ENCODE data around the gene ATP5MC3.

The ATP5MC3 gene

DNA sequence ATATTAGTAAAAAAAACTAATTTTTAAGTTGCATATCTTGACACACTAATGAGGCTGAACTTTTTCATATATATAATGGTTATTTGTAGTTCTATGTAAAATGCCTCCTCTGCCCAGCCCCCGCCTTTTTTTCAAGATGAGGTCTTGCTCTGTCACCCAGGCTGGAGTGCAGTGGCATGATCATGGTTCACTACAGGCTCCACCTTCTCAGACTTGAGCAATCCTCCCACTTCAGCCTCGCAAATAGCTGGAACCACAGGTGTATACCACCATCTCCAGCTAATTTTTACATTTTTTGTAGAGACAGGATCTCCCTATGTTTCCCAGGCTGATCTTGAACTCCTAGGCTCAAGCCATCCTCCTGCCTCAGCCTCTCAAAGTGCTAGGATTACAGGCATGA lies 37.8 kb downstream of the ATP5MC3 start:
- H3K4me1 ChIP-seq (ENCODE audit: low read length): peaks cover 5% of the 10 kb centered on the region; the same call in 1 of the 2 replicates
- H3K79me2 ChIP-seq (ENCODE audit: low read length): peaks cover 48% of the 10 kb centered on the region
- H3K9me3 ChIP-seq (ENCODE audit: insufficient read depth, low read length): no peaks in the 10 kb centered on the region
- no peaks in the 10 kb centered on the region for H3K27me3 ChIP-seq (ENCODE audit: low read depth, low read length)
- H3K4me2 ChIP-seq (ENCODE audit: low read length): no peak overlapping the region
- no peak overlapping the region for H3K9ac ChIP-seq (ENCODE audit: low read length)
- H3K36me3 ChIP-seq (replicated peaks; ENCODE audit: low read depth, low read length): peaks cover 6% of the 10 kb centered on the region
- H3K4me3 ChIP-seq (ENCODE audit: low read length): no peak overlapping the region
- H3K27ac ChIP-seq (ENCODE audit: low read length): no peak overlapping the region
- H4K20me1 ChIP-seq (ENCODE audit: insufficient read depth, low read length): peaks cover 60% of the 10 kb centered on the region
- no peak overlapping the region for H2AFZ ChIP-seq (ENCODE audit: low read depth, low read length)
- no peak for TF ChIP-seq EZH2phosphoT487 (IDR thresholded peaks at IDR 0.05; ENCODE audit: low read depth)
- TF ChIP-seq, protein P1, sequence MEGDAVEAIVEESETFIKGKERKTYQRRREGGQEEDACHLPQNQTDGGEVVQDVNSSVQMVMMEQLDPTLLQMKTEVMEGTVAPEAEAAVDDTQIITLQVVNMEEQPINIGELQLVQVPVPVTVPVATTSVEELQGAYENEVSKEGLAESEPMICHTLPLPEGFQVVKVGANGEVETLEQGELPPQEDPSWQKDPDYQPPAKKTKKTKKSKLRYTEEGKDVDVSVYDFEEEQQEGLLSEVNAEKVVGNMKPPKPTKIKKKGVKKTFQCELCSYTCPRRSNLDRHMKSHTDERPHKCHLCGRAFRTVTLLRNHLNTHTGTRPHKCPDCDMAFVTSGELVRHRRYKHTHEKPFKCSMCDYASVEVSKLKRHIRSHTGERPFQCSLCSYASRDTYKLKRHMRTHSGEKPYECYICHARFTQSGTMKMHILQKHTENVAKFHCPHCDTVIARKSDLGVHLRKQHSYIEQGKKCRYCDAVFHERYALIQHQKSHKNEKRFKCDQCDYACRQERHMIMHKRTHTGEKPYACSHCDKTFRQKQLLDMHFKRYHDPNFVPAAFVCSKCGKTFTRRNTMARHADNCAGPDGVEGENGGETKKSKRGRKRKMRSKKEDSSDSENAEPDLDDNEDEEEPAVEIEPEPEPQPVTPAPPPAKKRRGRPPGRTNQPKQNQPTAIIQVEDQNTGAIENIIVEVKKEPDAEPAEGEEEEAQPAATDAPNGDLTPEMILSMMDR (IDR thresholded peaks at IDR 0.05; ENCODE audit: low read depth, low read length): no peak

DNA sequence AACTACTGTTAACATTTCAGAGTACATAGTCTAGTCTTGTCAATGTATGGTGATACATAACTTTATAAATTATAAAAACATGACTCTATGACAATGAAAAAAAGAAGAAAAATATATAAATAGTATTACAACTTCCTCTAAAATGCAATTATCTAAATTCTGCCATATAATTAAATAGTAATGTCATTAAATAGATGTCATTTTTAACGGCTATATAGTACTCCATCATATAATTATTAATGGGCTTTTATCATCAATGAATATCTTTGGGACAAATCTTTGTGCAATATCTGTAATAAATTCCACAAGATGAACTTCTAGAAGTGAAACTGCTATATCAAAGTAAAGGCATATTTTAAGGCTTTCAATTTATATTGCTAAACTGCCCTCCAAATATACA lies 38.3 kb downstream of the ATP5MC3 start:
- no peak overlapping the region for H3K4me3 ChIP-seq (ENCODE audit: low read length)
- TF ChIP-seq, protein P1 (IDR thresholded peaks at IDR 0.05; ENCODE audit: low read depth, low read length): no peak
- TF ChIP-seq EZH2phosphoT487 (IDR thresholded peaks at IDR 0.05; ENCODE audit: low read depth): no peak
- peaks cover 47% of the 10 kb centered on the region for H3K79me2 ChIP-seq (ENCODE audit: low read length)
- H3K27ac ChIP-seq (ENCODE audit: low read length): no peak overlapping the region
- peaks cover 5% of the 10 kb centered on the region; the same call in 1 of the 2 replicates for H3K4me1 ChIP-seq (ENCODE audit: low read length)
- H3K9me3 ChIP-seq (ENCODE audit: insufficient read depth, low read length): no peaks in the 10 kb centered on the region
- no peak overlapping the region for H3K4me2 ChIP-seq (ENCODE audit: low read length)
- H2AFZ ChIP-seq (ENCODE audit: low read depth, low read length): no peak overlapping the region
- peaks cover 60% of the 10 kb centered on the region for H4K20me1 ChIP-seq (ENCODE audit: insufficient read depth, low read length)
- no peak overlapping the region for H3K9ac ChIP-seq (ENCODE audit: low read length)
- H3K36me3 ChIP-seq (replicated peaks; ENCODE audit: low read depth, low read length): peaks cover 6% of the 10 kb centered on the region
- H3K27me3 ChIP-seq (ENCODE audit: low read depth, low read length): no peaks in the 10 kb centered on the region

DNA sequence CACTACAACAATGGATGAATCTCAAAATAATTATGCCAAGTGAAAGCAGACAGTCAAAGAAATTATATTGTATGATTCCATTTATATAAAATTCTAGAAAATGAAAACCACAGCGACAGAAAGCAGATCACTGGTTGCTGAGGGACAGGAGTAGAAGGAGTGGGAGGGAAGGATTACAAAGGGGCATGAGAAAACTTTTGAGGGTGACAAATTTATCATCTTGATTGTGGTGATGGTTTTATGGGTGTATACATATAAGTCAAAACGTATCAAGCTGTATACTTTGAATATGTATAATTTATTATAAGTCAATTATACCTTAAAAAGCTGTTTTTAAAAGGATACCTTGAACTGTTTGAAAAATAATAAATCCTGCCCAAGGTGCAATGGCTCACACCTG lies 41.2 kb downstream of the ATP5MC3 start:
- Histone ChIP-seq H3K9ac (ENCODE audit: low read length) (no peak overlapping the region), H3K79me2 (ENCODE audit: low read length) (peaks cover 43% of the 10 kb centered on the region), H3K36me3 (replicated peaks; ENCODE audit: low read depth, low read length) (peaks cover 10% of the 10 kb centered on the region), H3K4me3 (ENCODE audit: low read length) (no peak overlapping the region), H4K20me1 (ENCODE audit: insufficient read depth, low read length) (peaks cover 51% of the 10 kb centered on the region), H2AFZ (ENCODE audit: low read depth, low read length) (no peak overlapping the region), H3K27me3 (ENCODE audit: low read depth, low read length) (no peaks in the 10 kb centered on the region), H3K4me1 (ENCODE audit: low read length) (peaks cover 13% of the 10 kb centered on the region; the same call in 1 of the 2 replicates), H3K9me3 (ENCODE audit: insufficient read depth, low read length) (no peaks in the 10 kb centered on the region), H3K4me2 (ENCODE audit: low read length) (no peak overlapping the region), H3K27ac (ENCODE audit: low read length) (no peak overlapping the region)
- TF ChIP-seq EZH2phosphoT487 (IDR thresholded peaks at IDR 0.05; ENCODE audit: low read depth): no peak
- TF ChIP-seq, protein P1 (IDR thresholded peaks at IDR 0.05; ENCODE audit: low read depth, low read length): no peak

- Histone ChIP-seq H3K4me3 (ENCODE audit: low read length) (no peak overlapping the region), H3K9ac (ENCODE audit: low read length) (no peak overlapping the region), H2AFZ (ENCODE audit: low read depth, low read length) (no peak overlapping the region), H3K27me3 (ENCODE audit: low read depth, low read length) (no peaks in the 10 kb centered on the region), H3K4me2 (ENCODE audit: low read length) (no peak overlapping the region), H3K4me1 (ENCODE audit: low read length) (peaks cover 13% of the 10 kb centered on the region; the same call in 1 of the 2 replicates), H3K36me3 (replicated peaks; ENCODE audit: low read depth, low read length) (peaks cover 5% of the 10 kb centered on the region), H4K20me1 (ENCODE audit: insufficient read depth, low read length) (peaks cover 39% of the 10 kb centered on the region), H3K27ac (ENCODE audit: low read length) (no peak overlapping the region), H3K9me3 (ENCODE audit: insufficient read depth, low read length) (no peaks in the 10 kb centered on the region), H3K79me2 (ENCODE audit: low read length) (peaks cover 31% of the 10 kb centered on the region)
- no peak for TF ChIP-seq EZH2phosphoT487 (IDR thresholded peaks at IDR 0.05; ENCODE audit: low read depth)
- TF ChIP-seq, protein P1 (IDR thresholded peaks at IDR 0.05; ENCODE audit: low read depth, low read length): no peak
Measured at GRCh38 chr2:175137793-175138192, 43.7 kb downstream of the ATP5MC3 start.
